ENCODE measurements around the gene UROC1. TPM values are rescaled to one million over a fixed set of nuclear protein-coding genes. Genes with fewer than 3 reads are reported as not detected.

UROC1 gene
- total and polyA plus RNA-seq, 8 donors: 0.08 to 0.24 (median 0.13) TPM; not detected in 3

- H3K4me1 ChIP-seq: peaks cover 0 to under 1% of the 10 kb centered on the region in 2 donors
- no peak overlapping the region for H3K27ac ChIP-seq
- no peak overlapping the region for H3K4me3 ChIP-seq
- no peaks in the 10 kb centered on the region for H3K27me3 ChIP-seq
- H3K9me3 ChIP-seq: no peaks in the 10 kb centered on the region
- peaks cover 0 to 87% of the 10 kb centered on the region in 2 donors for H3K36me3 ChIP-seq
- TF ChIP-seq, protein P1, sequence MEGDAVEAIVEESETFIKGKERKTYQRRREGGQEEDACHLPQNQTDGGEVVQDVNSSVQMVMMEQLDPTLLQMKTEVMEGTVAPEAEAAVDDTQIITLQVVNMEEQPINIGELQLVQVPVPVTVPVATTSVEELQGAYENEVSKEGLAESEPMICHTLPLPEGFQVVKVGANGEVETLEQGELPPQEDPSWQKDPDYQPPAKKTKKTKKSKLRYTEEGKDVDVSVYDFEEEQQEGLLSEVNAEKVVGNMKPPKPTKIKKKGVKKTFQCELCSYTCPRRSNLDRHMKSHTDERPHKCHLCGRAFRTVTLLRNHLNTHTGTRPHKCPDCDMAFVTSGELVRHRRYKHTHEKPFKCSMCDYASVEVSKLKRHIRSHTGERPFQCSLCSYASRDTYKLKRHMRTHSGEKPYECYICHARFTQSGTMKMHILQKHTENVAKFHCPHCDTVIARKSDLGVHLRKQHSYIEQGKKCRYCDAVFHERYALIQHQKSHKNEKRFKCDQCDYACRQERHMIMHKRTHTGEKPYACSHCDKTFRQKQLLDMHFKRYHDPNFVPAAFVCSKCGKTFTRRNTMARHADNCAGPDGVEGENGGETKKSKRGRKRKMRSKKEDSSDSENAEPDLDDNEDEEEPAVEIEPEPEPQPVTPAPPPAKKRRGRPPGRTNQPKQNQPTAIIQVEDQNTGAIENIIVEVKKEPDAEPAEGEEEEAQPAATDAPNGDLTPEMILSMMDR (IDR thresholded peaks at IDR 0.05): no peak
- ATAC-seq: no peak
- peak in 1 of 4 donors; percentile 64 for DNase-seq
- intact Hi-C loops (cut with DNase I): no loop called here
Measured at GRCh38 chr3:126439346-126439967, 78.1 kb downstream of the UROC1 start.

DNA sequence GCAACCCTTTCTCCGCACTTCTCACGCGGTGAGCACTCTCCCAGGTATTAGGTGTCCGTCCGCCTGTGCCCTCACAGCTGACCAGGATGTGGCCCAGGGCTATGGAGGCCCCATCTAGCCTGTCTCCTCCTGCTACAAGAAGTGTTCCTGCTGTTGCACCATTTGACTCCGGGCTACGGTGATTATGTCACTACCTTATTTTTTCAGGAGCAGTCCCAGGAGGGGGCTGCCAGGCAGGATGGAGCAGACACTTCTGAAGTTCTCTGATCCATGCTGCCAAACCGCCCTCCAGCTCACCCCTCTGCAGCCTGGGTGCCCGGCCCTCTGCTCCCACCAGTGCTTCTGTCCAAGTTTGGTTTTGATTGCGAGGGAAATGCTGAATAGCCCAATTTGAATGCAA, 78.8 kb downstream of the UROC1 start:
- H3K27me3 ChIP-seq: no peaks in the 10 kb centered on the region
- peak in 1 of 4 donors; percentile 23 for DNase-seq
- intact Hi-C loops (cut with DNase I): no loop called here
- H3K36me3 ChIP-seq: peaks cover 0 to 94% of the 10 kb centered on the region in 2 donors
- H3K4me3 ChIP-seq: no peak overlapping the region
- no peaks in the 10 kb centered on the region for H3K4me1 ChIP-seq
- H3K9me3 ChIP-seq: no peaks in the 10 kb centered on the region
- ATAC-seq: no peak
- TF ChIP-seq, protein P1 (IDR thresholded peaks at IDR 0.05): no peak
- no peak overlapping the region for H3K27ac ChIP-seq

GRCh38 chr3:126438186-126438585, 79.4 kb downstream of the UROC1 start:
- peak in 1 of 4 donors; percentile 51 for DNase-seq
- intact Hi-C loops (cut with DNase I): no loop called here
- H3K4me3 ChIP-seq: no peak overlapping the region
- H3K4me1 ChIP-seq: no peaks in the 10 kb centered on the region
- TF ChIP-seq, protein P1 (IDR thresholded peaks at IDR 0.05): no peak
- no peaks in the 10 kb centered on the region for H3K27me3 ChIP-seq
- no peaks in the 10 kb centered on the region for H3K9me3 ChIP-seq
- no peak overlapping the region for H3K27ac ChIP-seq
- H3K36me3 ChIP-seq: peaks cover 0 to 99% of the 10 kb centered on the region in 2 donors
- no peak for ATAC-seq

DNA sequence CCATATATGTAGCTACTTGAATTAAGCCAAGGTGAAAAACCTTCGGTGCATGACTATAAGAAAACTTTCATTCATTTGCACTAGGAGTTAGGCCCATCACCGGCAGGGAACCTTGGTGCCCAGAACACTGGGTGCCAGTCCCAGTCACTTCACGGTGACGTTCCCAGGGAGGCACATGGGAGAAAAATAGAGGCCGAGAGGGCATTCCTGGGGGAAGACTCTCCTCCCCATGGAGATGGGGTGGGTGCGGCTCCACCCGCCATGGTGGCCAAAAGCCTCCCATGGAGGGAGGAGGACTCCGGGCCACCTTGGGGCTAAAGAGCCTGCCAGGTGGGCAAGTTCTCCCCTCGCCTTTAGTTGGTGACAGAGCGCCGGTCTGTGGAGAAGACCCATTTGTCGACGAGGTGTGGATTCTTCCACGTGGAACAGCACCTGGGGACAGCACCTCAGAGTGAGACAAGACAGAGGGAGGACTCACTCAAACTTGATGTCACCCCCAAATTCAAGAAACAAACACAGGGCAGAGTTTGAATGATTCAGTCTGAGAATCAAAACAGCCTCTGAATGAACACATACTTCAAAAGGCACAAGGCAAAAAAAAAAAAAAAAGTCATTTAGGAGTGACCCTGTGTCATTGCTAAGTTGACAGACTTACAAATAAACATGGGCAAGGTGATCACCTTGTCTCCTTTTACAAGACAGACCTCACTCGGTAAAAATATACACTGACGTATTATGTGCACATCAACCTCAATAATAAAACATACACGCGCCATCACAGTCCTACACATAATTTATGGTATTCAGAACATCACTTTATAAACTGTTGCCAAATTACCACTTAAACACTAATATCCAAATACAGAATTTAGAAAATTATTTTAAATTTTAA, 80.5 kb downstream of the UROC1 start:
- Histone ChIP-seq H3K36me3 (peaks cover 0 to 95% of the 10 kb centered on the region in 2 donors), H3K9me3 (no peaks in the 10 kb centered on the region), H3K4me3 (no peak overlapping the region), H3K4me1 (no peaks in the 10 kb centered on the region), H3K27ac (no peak overlapping the region), H3K27me3 (no peaks in the 10 kb centered on the region)
- no peak for ATAC-seq
- TF ChIP-seq, protein P1 (IDR thresholded peaks at IDR 0.05): no peak
- peak in 1 of 4 donors; percentile 24 for DNase-seq
- intact Hi-C loops (cut with DNase I): no loop called here
